ENCODE measurements around the gene WDR27.

Gene WDR27

DNA sequence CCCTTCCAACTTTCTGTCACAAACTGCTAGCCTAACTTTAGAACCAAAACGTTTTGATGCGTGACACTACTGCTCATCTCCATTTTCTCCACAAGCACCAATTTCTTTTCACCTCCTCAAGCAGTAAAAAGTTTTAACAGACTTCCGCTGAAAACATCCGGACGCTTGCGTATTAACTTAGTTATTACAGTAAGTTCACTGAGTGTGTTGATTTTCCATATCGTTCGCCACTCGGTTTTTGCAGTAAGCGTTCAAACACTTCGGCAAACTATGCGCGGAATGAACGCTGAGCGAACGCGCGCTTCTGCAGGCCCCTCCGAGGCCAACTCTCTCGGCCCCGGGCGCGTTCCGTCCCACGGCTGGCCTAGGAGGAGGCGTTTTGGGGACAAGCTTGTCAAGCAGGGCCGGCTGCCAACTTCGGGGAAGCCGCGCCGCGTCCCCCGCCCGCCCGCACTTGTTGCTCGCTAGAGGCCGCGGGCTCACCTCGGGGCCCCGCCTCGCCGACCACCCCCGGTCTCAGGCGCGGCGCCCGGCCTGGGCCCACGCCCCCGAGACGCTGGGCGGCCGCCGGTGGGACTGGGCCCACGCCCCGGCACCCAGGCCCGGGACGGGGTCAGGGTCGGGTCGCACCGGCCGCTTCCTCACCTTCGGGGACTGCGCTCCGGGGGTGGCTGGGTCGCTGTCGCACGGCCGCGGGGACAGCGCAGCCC is 21.5 kb upstream of the WDR27 start:
- TF ChIP-seq, protein P1, sequence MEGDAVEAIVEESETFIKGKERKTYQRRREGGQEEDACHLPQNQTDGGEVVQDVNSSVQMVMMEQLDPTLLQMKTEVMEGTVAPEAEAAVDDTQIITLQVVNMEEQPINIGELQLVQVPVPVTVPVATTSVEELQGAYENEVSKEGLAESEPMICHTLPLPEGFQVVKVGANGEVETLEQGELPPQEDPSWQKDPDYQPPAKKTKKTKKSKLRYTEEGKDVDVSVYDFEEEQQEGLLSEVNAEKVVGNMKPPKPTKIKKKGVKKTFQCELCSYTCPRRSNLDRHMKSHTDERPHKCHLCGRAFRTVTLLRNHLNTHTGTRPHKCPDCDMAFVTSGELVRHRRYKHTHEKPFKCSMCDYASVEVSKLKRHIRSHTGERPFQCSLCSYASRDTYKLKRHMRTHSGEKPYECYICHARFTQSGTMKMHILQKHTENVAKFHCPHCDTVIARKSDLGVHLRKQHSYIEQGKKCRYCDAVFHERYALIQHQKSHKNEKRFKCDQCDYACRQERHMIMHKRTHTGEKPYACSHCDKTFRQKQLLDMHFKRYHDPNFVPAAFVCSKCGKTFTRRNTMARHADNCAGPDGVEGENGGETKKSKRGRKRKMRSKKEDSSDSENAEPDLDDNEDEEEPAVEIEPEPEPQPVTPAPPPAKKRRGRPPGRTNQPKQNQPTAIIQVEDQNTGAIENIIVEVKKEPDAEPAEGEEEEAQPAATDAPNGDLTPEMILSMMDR (IDR thresholded peaks at IDR 0.05): no peak
- H3K4me3 ChIP-seq: peak overlapping the region; percentile 86
- peak; percentile 90 for DNase-seq (ENCODE audit: low spot score)
- peak overlapping the region; percentile 93 to 99 for H3K27ac ChIP-seq

- H3K4me3 ChIP-seq: peak overlapping the region; percentile 86
- TF ChIP-seq, protein P1 (IDR thresholded peaks at IDR 0.05): no peak
- no peak for DNase-seq (ENCODE audit: low spot score)
- peak overlapping the region; percentile 93 to 99 for H3K27ac ChIP-seq
These were observed 20.8 kb upstream of the WDR27 start for GRCh38 chr6:169722362-169723199.

- TF ChIP-seq, protein P1 (IDR thresholded peaks at IDR 0.05): no peak
- DNase-seq (ENCODE audit: low spot score): no peak
- Histone ChIP-seq H3K27ac (no peak overlapping the region), H3K4me3 (no peak overlapping the region)
These were observed 18.5 kb upstream of the WDR27 start for GRCh38 chr6:169720207-169720855.

DNA sequence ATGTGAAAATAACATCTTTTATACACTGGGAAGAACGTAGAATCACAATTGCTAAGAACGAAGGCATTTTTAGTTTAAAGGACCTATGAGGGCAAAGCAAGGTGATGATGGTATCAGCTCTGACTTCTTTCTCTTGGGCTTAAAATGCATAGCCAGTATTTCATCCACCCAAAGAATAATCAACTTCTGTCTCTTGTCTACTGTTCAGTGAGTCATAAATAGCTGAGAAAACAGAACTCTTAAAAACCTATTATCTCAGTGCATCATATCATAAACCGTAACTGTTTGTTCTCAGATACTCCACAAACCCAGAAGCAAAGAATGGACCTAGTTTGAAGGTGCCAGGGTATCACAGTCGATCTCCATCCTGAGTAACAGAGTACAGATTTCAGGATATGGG is 17.3 kb upstream of the WDR27 start:
- H3K4me3 ChIP-seq: no peak overlapping the region
- TF ChIP-seq, protein P1 (IDR thresholded peaks at IDR 0.05): no peak
- DNase-seq (ENCODE audit: low spot score): no peak

GRCh38 chr6:169714595-169714994 is 12.8 kb upstream of the WDR27 start:
- no peak overlapping the region for H3K27ac ChIP-seq
- TF ChIP-seq, protein P1 (IDR thresholded peaks at IDR 0.05): no peak
- DNase-seq (ENCODE audit: low spot score): no peak
- no peak overlapping the region for H3K4me3 ChIP-seq

More for the DNA sequence above, 17.3 kb upstream of the WDR27 start:
- H3K27ac ChIP-seq: no peak overlapping the region

- no peak for DNase-seq (ENCODE audit: low spot score)
- TF ChIP-seq, protein P1 (IDR thresholded peaks at IDR 0.05): no peak
- H3K4me3 ChIP-seq: no peak overlapping the region
- H3K27ac ChIP-seq: no peak overlapping the region
These were observed 12.3 kb upstream of the WDR27 start for GRCh38 chr6:169714178-169714577.
